GM18498 (cell line): ENCODE results near the gene BRD3OS.
"Not testable (repeated sequence)": the region's sequence is repeated elsewhere in the genome, so short reads cannot be mapped to it uniquely, and the experiment has no call there.

Experiments used
- ATAC-seq: cut with Tn5 transposase; IDR thresholded peaks from one replicate; pipeline ENCODE4 v1.9.1; 2021; ENCODE audit warnings: mild to moderate bottlenecking, moderate library complexity; ENCODE audit not compliant: unreplicated experiment

BRD3OS gene

DNA sequence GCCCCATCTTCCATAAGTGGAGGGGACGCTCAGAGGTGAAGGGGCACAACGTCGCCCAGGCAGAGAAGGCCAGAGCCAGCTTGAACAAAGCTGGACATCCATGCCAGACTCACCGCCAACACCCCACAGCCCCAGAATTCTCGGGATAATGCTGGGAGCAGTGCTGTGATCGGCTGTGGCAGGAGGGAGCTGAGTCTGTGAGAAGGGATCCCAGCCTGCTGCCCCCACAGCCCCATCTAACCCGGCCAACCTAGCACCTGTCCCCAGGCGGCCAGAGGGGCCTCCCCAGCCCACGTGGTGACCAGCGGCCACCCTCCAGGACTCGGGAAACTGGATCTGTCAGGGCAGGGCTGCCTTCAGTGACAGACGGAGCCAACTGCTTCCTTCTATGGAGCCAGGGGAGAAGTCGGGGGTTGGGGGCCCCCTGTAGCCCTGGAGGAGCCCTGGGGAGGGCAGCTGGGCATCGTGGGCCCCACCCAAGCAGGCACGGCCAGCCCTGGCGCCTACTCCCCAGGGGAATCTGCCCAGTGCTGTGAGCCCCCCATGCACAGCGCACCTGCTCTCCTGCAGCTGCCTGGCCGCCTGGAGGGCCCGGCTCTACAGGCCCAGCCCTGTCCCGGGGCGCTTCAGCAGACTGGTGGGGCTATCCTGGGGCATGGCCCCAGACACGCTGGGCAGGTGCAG, 36.5 kb downstream of the BRD3OS start:
- ATAC-seq = no peak

DNA sequence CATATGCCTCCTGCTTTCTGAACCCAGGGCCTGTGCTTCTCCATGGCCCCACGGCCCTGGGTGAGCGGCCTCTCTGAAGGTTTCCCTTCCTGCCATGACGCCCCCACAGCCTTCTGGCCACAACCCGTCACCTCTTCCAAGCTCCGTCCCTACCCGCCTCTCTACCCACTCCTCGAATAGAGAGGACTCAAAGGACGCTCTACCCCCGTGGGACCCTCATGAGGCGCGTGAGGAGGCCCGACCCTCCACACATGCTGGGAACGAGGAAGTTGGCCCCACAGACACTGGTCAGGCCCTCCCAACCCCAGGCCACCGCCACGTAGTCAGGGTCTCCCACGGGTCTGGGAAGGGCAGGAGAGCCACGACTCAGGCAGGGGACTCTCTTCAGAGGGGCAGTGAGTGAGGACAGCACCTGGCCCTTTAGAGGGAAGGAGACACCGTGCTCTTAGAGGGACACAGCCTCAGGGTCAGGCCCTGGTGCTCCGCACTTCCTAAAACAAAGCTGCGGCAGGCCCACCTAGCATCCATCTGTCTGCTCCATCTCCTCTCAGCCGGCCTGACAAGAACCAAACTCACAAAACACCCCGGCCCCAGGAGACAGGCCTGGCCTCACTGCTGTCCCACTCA, 37.3 kb downstream of the BRD3OS start:
- no peak for ATAC-seq

DNA sequence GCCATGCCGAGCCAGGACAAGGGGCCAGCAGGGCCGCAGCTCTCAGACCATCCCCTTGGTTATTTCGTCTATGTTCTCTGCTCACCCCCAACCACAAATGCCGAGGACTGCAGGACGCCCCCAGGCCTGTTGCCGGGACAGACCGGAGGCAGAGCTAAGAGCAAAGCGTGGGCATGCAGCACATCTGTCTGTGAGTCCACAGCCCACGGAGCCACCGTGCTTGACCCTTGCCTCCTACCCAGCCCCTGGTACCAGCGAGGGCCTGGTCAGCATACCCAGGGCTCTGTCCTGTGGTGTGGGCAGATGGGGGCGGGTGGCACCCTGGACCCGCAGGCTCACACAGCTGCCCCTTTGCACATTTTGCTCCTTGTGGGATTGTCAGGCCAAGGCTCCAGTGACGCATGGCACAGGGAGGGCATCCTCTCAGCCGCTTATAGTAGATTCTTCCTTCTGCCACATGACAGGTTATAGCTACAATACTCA, 37.8 kb downstream of the BRD3OS start:
- ATAC-seq = no peak

DNA sequence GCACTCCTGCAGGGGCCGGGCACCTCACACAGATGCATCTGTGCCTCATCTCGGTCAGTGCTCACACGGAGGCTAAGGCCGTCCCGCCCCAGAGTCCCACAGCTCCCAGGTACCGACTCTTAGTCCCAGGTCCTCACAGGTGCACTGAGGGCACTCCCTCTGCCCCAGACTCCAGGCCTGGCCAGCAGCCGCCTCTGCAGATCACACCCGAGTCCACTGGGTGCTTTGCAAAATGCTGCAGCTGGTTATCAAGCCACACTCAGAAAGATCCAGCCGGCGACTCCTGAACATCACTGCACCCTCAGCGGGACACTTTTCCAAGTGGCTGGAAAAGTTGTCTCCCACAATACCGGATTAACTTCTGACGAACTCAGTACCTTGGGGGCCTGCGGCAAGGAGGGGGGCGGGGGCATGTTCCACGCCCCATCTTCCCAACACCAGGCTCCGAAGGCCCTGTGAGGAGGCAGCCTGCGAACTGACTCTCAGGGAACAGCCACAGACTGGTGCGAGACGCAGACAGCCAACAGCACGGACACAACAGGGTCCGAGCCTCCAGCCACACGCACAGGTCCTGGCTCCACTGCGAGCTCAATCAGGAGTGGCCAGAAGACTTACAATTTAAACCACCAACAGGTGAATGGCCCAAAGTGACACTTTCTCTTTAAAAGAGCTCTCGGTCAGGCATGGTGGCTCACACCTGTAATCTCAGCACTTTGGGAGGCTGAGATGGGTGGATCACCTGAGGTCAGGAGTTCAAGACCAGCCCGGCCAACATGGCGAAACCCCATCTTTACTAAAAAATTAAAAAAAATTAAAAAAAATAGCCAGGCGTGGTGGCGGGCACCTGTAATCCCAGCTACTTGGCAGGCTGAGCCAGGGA, 38.5 kb downstream of the BRD3OS start:
- no peak for ATAC-seq

DNA sequence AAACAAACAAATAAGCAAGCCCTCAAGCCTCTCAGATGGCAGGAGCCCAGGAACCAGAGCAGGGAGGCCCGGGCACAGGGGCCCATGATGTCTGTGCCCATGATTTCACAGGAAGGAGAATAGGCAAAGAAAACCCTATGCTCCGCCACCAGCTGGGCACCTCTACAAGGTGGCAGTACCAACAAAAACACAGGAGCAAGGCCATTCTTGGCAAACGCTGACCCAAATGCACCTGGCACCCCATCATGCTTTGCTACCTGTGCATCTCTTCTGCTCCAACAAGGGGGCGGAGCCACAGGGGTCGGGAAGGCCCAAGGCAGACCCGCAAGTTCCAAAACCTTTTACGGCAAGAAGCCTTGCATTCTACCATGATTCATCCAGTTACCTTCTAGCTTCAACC, 39.4 kb downstream of the BRD3OS start:
- ATAC-seq = no peak

DNA sequence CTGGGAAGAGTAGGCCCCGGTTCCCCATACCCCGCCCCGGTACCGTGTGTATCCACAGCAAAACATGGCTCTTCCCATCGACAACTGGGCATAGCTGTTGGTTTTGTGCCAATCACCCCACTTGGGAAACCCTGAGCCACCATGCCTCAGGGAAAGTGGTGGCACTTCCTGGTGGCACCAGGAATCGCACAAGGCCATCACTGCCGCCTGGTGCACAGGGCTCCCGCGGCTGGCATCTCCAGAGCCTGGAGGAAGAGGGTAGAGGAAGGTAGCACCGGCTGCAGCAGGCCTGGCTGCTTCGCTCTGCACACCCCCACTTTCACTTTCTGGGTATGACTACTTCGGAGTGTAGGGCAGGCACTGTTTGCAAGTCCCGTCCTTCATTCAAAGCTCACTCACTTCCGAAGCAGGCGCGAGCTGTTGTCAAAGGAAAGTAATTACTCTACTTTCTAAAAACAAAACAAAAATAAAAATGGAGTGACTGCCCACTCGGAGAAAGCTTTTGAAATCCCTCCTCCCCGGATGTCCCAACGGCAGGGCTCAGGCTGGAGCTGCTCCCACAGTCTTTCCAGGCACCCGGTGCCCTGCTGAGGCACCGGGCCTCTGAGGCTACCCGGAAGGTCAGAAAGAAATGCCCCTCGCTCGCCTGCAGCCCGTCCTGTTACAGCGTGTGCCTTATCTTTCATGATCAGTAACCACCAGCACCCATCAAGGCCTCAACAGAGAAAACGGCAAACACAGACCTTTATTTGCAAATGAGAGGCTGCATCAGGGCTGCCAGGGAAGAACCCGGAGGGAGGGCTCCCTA, 40.5 kb downstream of the BRD3OS start:
- peak; percentile 31 for ATAC-seq

DNA sequence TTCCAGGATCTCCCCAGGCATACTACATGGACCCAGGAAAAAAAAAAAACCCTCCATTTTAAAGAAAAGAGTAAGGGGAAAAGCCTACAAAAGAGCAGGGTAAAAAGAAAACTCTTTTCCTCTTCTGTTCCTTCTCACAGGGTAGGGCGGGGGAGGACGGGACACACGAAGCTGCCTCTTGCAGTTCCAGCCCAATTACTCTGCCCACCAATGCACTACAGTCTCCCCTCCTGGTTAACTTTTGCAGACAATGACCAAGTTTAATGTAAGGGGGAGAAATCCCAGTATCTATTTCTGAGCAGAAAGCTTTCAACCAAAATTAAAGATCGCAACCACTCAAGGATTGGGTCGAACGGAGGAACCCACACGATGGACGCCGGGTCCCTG, 41.2 kb downstream of the BRD3OS start:
- ATAC-seq = no peak

DNA sequence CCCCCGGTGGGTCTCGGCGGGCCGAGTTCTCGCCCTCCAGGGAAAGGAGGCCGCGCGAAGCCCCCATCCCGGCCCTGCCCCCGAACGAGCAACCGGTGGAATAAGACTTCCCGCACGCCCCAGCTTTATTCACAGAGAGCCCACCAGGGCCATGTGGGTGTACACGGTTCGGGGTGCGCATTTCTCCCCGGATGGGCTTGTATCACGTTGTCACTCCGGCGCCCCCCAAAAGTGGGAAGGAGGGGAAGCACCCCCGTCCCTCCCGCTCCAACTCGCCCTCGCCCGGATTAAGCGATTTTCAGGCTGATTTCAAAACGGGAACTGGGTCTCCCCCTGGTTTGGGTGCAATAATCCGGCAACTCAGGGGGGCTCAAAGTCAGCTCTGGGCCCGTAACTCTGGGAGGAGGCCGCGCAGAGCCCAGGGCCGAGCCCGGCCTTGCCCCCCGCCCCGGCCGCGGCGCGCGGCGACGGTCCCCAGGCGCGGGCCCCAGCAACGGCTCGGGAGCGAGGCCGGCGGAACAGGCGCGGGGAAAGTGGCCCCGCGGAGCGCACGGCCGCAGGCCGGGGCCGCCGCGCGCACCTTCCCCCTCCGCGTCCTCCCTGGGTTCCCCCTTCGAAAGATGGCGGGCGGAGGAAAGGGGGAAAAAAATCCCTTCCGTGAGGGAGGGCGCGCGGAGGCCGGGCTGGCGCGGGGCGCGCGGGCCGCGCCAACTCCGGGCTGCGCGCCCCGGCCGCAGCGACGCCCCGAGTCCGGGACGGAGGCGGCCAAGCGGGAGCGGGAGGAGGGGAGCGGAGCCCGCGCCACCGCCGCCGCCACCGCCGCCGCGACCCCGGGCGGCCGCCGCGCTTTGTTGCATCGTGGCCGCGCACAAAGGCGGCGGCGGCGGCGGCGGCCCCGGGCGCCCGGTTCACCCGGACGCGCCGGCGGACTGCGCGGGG, 41.9 kb downstream of the BRD3OS start:
- no peak for ATAC-seq

DNA sequence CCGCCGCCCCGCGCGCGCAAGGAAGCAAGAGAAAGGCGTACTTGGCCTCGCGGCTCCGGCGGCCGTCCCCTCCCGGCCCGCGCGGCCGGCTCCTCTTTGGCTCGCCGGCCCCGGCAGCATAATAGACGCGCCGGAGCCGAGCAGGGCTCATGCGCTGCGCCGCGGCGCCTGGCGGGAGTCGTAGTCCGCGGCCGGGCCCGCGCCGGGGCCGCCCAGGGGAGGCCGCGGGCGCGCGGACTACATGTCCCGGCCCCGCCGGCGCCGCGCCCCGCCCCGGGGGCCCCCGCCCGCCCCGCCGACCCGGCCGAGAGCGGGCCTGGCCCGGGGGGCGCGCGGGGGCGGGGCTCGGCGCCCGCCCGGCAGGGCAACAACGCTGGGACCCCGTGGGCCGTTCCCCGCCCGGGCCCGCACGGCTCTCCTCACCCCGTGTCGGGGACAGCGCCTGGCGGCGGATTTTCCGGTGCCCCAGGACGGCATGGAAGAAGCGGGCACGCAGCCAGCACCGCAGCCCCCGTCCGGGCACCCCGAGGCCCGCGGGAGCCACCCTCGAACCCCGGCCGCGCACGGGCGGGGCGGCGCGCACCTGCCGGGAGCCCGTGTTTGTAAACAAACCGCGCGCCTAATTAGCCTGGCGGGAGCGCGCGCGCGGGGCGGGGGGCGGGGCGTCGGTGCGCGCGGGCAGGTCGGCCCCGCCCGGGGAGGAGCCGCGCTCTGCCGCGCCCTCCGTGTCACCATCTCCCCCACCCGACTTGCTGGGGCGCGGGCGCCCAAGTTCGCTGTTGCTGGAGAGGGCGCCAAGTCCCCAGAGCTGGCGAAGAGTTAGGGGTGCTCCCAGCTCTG, 42.8 kb downstream of the BRD3OS start, which contains the start of gene BRD3:
BRD3 (minus strand) TSS at position 123 of the 840 bp plus-strand sequence. CDS start 14,549 bp downstream, outside the sequence.
- peak; percentile 74 for ATAC-seq

DNA sequence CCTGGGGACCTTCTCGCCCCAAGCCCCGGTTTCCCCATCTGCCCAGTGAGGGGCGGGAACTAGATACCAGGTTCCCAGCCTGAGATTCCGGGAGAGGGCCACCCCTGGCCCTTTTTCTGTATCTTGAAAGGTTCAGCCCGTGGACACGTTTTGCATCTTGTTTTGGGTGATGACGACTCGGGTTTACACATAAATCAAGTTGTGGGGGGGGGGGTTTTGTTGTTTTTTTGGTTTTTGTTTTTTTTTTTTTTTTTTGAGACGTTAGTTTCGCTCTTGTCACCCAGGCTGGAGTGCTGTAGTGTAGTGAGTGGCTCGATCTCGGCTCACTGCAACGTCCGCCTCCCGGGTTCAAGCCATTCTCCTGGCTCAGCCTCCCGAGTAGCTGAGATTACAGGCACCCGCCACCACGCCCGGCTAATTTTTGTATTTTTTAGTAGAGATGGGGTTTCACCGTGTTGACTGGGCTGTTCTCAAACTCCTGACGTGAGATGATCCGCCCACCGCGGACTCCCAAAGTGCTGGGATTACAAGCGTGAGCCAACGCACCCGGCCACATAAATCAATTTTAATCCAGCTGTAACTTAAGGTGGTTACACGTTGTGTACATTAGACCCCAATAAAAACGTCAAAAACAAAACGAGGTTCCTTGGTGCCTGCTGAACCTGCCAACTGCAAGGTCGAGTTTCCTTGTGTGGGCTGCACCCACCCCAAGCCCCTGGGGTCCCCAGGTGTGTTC, 43.6 kb downstream of the BRD3OS start:
- no peak for ATAC-seq

DNA sequence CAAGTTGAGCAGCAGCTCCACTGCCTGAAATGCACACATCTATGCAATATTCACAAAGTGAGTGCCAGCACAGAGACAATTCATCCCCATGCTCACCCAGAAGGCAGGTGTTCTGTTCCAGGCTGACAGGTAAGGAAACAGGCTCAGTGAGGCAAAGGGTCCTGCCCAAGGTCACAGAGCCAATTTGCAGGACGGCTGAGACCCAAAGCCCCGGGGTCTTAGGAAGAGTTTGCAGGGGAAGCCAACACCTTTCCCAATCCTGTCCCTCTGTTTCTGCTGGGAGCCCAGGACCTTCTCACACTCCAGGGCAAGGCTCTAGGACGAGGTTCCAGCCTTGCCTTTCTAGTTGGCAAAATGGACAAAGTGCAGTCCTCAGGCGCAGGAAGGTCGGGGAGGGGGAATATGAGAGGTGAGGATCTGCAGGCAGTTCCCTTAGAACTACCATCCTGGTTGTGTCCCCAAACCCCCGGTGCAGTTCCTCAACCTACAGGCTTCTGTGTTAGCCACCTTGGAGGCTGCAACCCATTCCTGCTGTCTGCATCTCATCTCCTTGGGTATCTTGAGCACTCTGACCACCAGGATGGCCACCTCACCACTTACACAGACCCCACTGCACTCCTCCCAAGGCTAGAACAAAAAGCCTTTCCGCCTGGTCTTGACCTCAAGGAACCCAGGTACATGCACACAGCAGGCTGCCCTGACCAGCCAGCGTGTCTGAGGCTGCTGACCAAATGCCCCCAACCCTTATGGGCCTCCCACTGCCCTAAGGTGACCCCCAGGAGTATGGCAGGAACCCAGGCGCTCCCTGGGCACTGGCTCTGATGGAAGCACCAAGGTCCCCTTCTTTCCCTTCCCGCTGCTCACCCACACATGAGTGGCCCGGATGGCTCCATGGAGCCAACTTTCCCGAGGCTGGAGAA, 44.5 kb downstream of the BRD3OS start:
- ATAC-seq = no peak

DNA sequence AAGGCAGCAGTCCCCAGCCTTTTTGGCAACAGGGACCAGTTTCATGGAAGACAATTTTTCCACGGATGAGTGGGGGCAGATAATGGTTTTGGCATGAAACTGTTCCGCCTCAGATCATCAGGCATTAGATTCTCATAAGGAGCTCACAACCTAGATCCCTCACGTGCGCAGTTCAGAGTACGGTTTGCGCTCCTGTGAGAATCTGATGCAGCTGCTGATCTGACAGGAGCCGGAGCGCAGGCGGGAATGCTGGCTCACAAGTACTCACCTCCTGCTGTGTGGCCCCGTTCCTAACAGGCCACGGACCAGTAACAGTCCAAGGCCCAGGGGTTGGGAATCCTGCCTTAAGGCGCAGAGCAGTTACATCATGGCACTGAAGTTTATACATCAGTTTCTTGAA, 45.9 kb downstream of the BRD3OS start:
- ATAC-seq = no peak

DNA sequence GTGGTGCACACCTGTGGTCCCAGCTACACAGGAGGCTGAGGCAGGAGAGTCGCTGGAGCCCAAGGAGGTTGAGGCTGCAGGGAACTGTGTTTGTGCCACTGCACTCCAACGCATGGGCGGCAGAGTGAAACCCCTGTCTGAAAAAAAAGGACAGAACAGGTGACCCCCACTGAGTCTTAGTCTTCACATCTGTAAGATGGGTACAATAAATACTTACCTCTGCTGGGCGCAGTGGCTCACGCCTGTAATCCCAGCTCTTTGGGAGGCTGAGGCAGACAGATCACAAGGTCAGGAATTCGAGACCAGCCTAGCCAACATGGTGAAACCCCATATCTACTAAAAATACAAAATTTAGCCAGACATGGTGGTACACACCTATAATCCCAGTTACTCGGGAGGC, 47.4 kb downstream of the BRD3OS start:
- not testable (repeated sequence) for ATAC-seq

DNA sequence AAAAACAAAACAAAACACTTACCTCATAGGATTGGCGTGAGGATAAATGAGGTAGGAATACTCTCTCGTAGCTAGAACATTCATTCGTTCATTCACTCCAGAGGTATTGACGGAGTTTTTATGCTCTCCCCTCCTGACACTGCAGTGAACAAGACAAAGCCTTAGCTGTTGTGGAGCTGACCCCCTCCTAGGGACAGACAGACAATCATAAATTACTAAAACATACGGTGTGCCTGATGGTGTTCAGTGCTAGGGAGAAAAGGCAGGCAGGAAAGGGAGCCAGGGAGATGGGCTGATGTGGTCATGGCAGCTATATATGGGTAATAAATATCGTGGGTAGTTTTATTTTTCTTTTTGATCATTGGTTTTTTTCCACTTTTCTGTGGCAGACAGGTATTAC, 48.2 kb downstream of the BRD3OS start:
- no peak for ATAC-seq

DNA sequence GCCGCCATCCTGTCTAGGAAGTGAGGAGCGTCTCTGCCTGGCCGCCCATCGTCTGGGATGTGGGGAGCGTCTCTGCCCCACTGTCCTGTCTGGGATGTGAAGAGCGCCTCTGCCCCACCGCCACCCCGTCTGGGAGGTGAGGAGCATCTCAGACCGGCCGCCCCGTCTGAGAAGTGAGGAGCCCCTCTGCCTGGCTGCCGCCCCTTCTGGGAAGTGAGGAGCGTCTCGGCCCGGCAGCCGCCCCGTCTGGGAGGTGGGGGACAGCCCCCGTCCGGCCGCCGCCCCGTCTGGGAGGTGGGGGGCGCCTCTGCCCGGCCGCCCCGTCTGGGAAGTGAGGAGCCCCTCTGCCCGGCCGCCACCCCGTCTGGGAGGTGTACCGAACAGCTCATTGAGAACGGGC, 50.4 kb downstream of the BRD3OS start:
- not testable (repeated sequence) for ATAC-seq

DNA sequence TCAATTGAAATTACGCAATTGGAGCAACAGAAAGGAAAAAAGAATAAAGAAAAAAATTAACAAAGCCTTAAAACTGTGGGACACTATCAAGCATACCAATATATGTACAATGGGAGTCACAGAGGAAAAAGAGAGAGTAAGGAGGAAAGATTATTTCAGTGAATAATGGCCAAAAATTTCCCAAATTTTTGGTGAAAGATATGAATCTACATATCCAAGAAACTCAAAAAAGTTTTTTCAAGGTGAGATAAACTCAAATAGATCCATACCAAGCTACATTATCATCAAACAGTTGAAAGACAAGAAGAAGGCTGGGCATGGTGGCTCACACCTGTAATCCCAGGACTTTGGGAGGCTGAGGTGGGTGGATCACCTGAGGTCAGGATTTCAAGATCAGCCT, 51.4 kb downstream of the BRD3OS start:
- ATAC-seq = no peak
